Tibial nerve (tissue), 4 donors: ENCODE data around the gene MRPS14. TPM values are rescaled to one million over a fixed set of nuclear protein-coding genes. Genes with fewer than 3 reads are reported as not detected.

Experiments
- DNase-seq, 2 donors: peaks; one replicate each; pipeline ENCODE4 v3.0.0-alpha.2; 2019; ENCODE audit warnings: low spot score in 2 of 2
- H3K27ac ChIP-seq, 4 donors: fragments of 200-600 bp; sonication (generic) in 3 of 4; one replicate each; pipeline ENCODE4 v1.5.1; 2017 to 2019; ENCODE audit warnings: mild to moderate bottlenecking in 1 of 4
- H3K27me3 ChIP-seq, 2 donors: fragments of 200-600 bp; sonication (generic) in 1 of 2; one replicate each; pipeline versions ENCODE4 v1.5.1 to v1.6.0; 2017 to 2019
- H3K36me3 ChIP-seq, 3 donors: fragments of 200-600 bp; sonication (generic); one replicate each; pipeline ENCODE4 v1.5.1; 2018 to 2019
- H3K4me1 ChIP-seq, 4 donors: fragments of 200-600 bp; sonication (generic) in 3 of 4; one replicate each; pipeline ENCODE4 v1.5.1; 2017 to 2019
- H3K4me3 ChIP-seq, 4 donors: fragments of 200-600 bp; sonication (generic) in 3 of 4; one replicate each; pipeline ENCODE4 v1.5.1; 2017 to 2019; ENCODE audit warnings: mild to moderate bottlenecking in 1 of 4, moderate library complexity in 1 of 4
- H3K9me3 ChIP-seq, 4 donors: fragments of 200-600 bp; sonication (generic) in 3 of 4; one replicate each; pipeline ENCODE4 v1.5.1; 2017 to 2019
- CTCF ChIP-seq, 5 experiments: fragments of 200-600 bp in 3 of 5; fragments of 450-650 bp in 2 of 5; sonication (generic) in 3 of 5; IDR thresholded peaks; one replicate each; pipeline ENCODE4 v1.5.1; 2016 to 2019; ENCODE audit warnings: antibody characterized with exemption in 5 of 5, mild to moderate bottlenecking in 3 of 5, moderate library complexity in 2 of 5
- EP300 ChIP-seq, 2 donors: sonication (generic); formaldehyde crosslinking; IDR thresholded peaks; one replicate each; pipeline ENCODE4 v1.6.1; 2017; ENCODE audit warnings: antibody characterized with exemption in 2 of 2, mild to moderate bottlenecking in 1 of 2
- POLR2A ChIP-seq, 2 donors: fragments of 450-650 bp; IDR thresholded peaks; one replicate each; pipeline ENCODE4 v1.6.1; 2017; ENCODE audit warnings: antibody characterized with exemption in 2 of 2, mild to moderate bottlenecking in 2 of 2, moderate library complexity in 2 of 2
- WGBS, 2 donors: methylation state at CpG; one replicate each; pipeline ENCODE4 v1.1.5; 2018; 5-methylcytosine and 5-hydroxymethylcytosine counted together
- total RNA-seq, 4 donors: library from RNA; depleted of rRNA; stranded (reverse); fragments of >200 nt; gene quantifications; one replicate each; pipeline ENCODE4 v1.1.0, GENCODE V29; 2016

The MRPS14 gene
- total RNA-seq = 10 to 100 TPM; 18.8 to 33.4 (median 26.2) TPM

- no peaks in the 10 kb centered on the region for H3K9me3 ChIP-seq
- H3K27ac ChIP-seq = peak within 1 kb of the TSS; percentile 51 to 90 (median 85)
- H3K27me3 ChIP-seq = no peaks in the 10 kb centered on the region
- H3K4me3 ChIP-seq = peak within 1 kb of the TSS; percentile 62 to 82 (median 80)
- peaks cover 0 to 3% (median 0%) of the 10 kb centered on the region in 3 donors for H3K36me3 ChIP-seq
- TF ChIP-seq EP300 (IDR thresholded peaks at IDR 0.05) (peak; percentile 85 to 98), CTCF (IDR thresholded peaks at IDR 0.05) (peak in 1 of 5 experiments; percentile 33), POLR2A (IDR thresholded peaks at IDR 0.05) (peak; percentile 50 to 83)
- 2 to 3% methylated on average over 42 of the region's 42 CpGs for WGBS, 2 donors
- peaks cover 0 to 26% (median 8%) of the 10 kb centered on the region in 4 donors for H3K4me1 ChIP-seq
- peak; percentile 98 to 99 for DNase-seq
Measured at GRCh38 chr1:175023043-175023921, at the start of gene MRPS14. Gene MRPS14, minus strand, starts transcription at chr1:175023425. Its CDS starts 17 bp downstream, at chr1:175023408.

- peak in 1 of 2 donors; percentile 59 for DNase-seq
- peak overlapping the region in 1 of 4 donors; percentile 45 for H3K27ac ChIP-seq
- H3K9me3 ChIP-seq = no peaks in the 10 kb centered on the region
- TF ChIP-seq EP300 (IDR thresholded peaks at IDR 0.05) (peak in 1 of 2 donors; percentile 6), CTCF (IDR thresholded peaks at IDR 0.05) (no peak), POLR2A (IDR thresholded peaks at IDR 0.05) (no peak)
- WGBS, 2 donors = 12 to 22% methylated on average over 10 of the region's 10 CpGs
- H3K27me3 ChIP-seq = no peaks in the 10 kb centered on the region
- peak overlapping the region in 1 of 4 donors; percentile 19 for H3K4me3 ChIP-seq
- peaks cover 0 to 32% (median 11%) of the 10 kb centered on the region in 4 donors for H3K4me1 ChIP-seq
- no peaks in the 10 kb centered on the region for H3K36me3 ChIP-seq
Measured at GRCh38 chr1:175072099-175072951, 49.1 kb upstream of the MRPS14 start.

GRCh38 chr1:175071276-175071943, 48.2 kb upstream of the MRPS14 start:
- Histone ChIP-seq H3K36me3 (no peaks in the 10 kb centered on the region), H3K9me3 (no peaks in the 10 kb centered on the region), H3K4me1 (peaks cover 0 to 32% (median 11%) of the 10 kb centered on the region in 4 donors), H3K27ac (peak overlapping the region in 1 of 4 donors; percentile 45), H3K4me3 (no peak overlapping the region), H3K27me3 (no peaks in the 10 kb centered on the region)
- TF ChIP-seq CTCF (IDR thresholded peaks at IDR 0.05) = no peak
- TF ChIP-seq EP300 (IDR thresholded peaks at IDR 0.05) = no peak
- TF ChIP-seq POLR2A (IDR thresholded peaks at IDR 0.05) = no peak
- WGBS, 2 donors = 64 to 74% methylated on average over 3 of the region's 3 CpGs
- no peak for DNase-seq

- TF ChIP-seq EP300 (IDR thresholded peaks at IDR 0.05) = no peak
- no peak for TF ChIP-seq CTCF (IDR thresholded peaks at IDR 0.05)
- no peak for TF ChIP-seq POLR2A (IDR thresholded peaks at IDR 0.05)
- Histone ChIP-seq H3K36me3 (no peaks in the 10 kb centered on the region), H3K9me3 (no peaks in the 10 kb centered on the region), H3K4me1 (peaks cover 0 to 32% (median 11%) of the 10 kb centered on the region in 4 donors), H3K27me3 (no peaks in the 10 kb centered on the region), H3K27ac (no peak overlapping the region), H3K4me3 (no peak overlapping the region)
- DNase-seq = no peak
Measured at GRCh38 chr1:175070818-175071217, 47.6 kb upstream of the MRPS14 start.
